Effector CD4-positive, alpha-beta T cell (primary cell): ENCODE results near the gene HOXB7.

Experiments
- DNase-seq: peaks from one replicate; pipeline ENCODE4 v3.0.0-alpha.2; 2020

The HOXB7 gene

DNA sequence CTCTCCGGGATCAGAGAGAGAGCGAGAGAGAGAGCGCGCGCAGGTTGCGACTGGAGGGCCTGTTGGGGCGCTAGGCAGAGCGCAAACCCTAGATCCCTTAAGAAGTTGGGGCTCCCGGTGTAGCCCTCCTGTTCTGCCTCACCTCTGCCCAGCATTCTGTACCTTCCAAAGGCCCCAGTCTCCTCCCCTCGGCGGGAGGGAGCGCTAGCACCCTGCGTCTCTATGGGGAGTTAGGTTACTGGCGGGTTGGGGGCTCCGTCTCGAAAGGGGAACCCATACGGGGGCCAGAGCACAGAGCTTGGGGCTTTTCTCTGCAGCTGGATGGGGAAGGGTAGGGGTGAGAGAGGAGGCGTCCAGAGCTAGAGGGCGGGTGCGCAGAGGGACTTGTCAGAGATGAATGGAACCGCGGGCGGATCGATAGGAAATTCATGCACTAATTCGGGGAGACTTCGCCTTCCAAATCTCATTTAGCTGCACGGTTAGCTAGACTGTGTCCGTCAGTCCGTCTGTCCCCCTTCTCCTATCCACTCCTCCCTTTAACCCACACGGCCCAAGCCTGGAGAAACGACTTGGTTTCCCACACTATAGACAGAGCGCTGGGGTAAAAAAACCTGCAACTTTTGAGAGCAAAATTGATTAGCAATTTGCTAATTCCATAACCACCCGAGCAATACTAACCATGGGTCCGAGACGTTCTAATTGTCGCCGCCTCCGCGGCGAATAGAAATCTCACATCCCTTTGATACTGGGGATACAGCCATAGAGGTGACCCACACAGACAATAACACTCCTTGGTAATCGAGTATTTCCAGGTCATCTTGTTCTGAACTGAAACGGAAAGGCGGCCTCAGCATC, 32.0 kb downstream of the HOXB7 start:
- DNase-seq = no peak

GRCh38 chr17:48577946-48578615, 32.7 kb downstream of the HOXB7 start, which contains the start of gene HOXB4:
TSS of gene HOXB4 (minus strand) at chr17:48578350. CDS start at chr17:48578319, 31 bp downstream.
- peak; percentile 71 for DNase-seq

- no peak for DNase-seq
Measured at GRCh38 chr17:48577330-48577945, 33.4 kb downstream of the HOXB7 start.

GRCh38 chr17:48576479-48577309, 34.1 kb downstream of the HOXB7 start:
- no peak for DNase-seq

DNA sequence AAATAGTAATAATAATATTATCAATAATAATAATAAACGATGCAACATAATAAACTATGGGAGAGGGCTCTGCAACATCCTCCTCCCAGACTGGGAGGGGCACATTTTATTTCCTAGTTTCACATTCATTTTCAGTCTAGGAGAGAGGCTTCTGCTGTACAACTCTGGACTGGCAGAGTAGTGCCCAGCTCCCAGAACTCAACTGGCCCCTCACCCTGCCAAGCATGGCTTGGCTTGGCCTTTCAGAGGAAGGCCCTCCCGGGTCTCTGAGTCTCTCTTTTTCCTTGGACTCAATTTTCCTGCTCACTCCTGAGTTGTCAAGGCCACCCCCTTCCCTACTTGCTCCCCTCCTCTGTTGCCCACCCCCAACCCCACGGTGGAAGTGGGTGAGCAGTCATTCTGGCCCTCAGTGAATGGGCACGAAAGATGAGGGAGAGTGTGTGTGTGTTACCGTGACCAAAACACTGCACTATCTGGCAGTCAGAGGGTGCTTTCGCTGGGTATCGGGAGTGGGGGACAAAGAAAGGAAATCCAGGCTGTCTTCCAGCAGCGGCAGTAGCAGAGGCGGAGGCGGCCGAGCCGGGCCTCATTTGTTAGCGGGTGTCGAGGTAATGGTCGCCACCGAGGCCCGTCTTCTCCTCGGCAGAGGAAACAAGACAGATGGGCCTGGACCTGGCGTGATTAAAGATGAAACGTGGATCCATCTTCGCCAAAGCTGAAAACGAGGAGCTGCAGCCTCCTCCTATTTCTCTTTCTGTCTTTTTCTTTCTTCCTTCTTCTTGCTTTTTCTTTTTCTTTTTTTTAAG, 34.9 kb downstream of the HOXB7 start:
- DNase-seq = no peak

DNA sequence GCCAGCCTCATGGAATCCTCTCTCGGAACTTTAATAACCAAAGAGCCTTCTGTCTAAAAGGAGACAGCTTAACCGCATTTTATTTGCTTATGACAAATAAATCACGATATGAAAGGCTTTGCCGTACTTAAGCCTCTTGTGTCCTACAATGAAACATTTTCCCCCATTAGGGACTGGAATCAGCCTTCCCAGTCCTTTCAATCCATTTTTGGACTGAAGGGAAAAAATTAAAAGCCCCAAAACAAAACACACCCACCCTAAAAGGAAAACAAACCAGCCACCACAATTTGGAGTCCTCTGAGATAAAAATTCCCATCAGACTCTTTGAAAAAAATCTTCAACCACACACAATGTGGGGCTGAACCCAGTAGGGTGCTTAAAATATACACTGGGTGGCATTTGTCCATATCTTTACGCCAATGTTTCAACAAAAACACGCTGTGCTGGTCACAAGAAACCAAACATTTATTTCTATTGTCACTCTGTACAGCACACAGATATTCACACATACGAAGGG, 35.7 kb downstream of the HOXB7 start:
- DNase-seq = no peak

DNA sequence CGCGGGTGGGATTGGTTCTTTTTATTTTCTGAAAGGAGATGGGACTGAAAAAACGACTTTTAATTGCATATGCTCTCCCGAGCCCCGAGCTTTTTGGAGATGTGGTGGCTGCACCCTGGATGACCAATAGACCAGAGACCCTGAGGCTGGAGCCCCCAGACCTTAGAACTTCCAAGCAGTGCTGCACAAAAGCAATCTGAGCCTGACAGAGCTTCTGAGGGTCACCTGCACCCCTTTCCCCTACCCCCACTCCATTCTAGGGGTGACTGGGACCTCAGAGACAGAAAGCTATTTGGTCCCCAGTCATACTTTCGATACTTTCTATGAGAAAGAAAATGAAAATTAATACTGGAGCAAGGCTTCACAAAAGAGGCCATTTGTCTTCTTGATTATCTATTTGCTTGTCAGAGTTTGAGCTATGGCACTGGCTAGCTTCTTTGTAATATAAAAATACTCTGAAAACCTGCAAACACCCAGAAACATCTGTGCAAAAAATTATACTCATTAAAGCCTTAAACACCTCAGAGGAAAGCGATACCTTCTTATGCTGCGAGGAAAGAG, 36.2 kb downstream of the HOXB7 start:
- DNase-seq = no peak

DNA sequence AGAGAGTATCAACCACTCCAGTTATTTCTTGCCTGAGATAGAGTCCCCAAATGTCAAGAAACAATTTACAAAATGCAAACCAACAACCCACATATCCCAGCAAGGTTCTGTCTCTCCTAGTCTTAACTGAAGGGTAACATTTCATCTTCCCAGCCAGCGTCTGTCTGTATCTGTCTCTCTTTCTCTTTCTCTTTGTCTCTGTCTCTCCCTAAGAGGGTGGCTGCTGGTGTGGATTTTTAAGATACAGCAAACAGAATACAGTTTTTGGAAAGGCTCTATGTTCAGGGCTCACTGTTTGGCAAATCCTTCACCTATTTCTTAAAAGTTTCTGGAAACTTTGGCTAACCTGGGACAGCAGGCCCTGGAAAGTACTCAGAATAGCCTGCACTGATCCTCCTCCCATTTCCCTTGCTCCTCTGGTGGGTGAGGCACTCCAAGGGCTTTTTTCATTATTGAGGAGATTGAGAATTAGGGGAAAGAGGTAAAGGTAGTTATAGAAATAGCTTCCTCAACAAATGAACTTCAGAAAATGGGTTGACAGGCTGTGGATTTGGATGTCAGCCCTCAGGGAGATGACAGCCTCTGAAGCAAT, 38.9 kb downstream of the HOXB7 start:
- no peak for DNase-seq

GRCh38 chr17:48571024-48571818, 39.6 kb downstream of the HOXB7 start:
- no peak for DNase-seq

- no peak for DNase-seq
Measured at GRCh38 chr17:48570325-48571023, 40.3 kb downstream of the HOXB7 start.

DNA sequence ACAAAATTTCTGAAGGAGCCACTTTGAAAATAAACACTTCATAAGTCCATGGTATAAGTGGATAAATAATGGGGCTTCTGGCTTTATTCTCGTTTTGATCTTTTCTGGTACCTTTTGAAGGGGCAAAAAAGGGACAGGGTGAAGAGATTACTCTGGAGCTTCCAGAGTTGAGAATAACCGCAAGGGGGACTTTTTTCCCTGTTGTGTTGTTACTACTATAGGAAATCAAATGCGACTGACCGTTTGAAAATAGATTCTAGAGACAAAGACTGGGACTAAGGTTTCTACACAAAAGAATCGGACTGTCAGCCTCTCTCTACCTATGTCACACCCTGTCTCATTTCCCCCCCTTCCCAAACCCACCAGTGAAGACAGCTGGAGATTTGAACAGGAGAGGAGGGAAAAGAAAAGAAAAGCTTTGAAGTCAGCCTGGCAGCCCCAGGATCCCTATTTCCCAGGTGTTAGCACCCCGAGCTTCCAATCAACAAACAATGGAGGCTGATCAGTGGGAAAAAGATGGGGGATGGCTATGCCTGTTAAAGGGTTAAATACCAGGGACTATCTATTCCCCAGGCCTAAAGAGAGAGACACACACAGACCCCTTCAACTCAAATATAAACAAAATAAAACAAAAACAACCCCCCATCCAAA, 41.0 kb downstream of the HOXB7 start:
- DNase-seq = no peak

GRCh38 chr17:48569240-48569582, 41.6 kb downstream of the HOXB7 start:
- DNase-seq = no peak

- no peak for DNase-seq
Measured at GRCh38 chr17:48568499-48569239, 42.1 kb downstream of the HOXB7 start.

DNA sequence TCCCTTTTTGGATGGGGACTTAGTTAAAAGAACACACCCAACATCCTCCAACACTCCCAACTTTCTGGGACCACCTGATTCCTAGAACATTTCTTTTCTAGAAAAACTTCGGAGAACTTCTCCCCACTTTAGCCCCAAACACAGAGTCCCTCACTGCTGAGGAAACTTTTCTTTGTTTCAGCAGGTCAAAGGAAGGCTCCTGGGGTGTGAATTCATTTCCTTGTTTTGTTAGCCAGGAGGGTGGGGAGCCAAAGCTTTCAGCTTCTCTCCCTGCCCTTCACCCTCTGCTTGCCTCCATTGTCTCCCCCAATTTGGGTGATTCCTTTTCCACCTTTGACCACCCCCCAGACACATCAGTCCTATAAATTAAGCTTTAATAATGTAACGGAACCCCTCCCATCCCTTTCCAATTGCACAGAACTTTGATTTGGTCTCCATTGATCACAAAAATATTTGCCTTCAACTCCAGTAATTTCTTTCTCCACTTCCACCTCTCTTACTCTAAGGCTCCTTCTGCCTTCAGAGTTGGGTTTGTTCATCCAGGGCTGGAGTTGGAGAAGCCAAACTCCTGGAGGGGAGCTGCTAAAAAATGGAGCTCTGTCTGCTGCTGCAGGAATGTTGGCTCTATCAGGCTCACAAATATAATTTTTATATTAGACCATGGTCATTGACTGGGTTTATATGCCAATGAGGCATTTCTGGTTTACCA, 43.0 kb downstream of the HOXB7 start:
- DNase-seq = no peak

- DNase-seq = no peak
Measured at GRCh38 chr17:48567209-48567608, 43.6 kb downstream of the HOXB7 start.

GRCh38 chr17:48566717-48567116, 44.1 kb downstream of the HOXB7 start:
- no peak for DNase-seq

GRCh38 chr17:48565925-48566710, 44.7 kb downstream of the HOXB7 start:
- no peak for DNase-seq
